Midbrain (tissue), 1 donor: Measurements from ENCODE around the gene STK17B.
"Not testable (repeated sequence)": the region's sequence is repeated elsewhere in the genome, so short reads cannot be mapped to it uniquely, and the experiment has no call there.

Experiments used
- DNase-seq: peaks from one replicate; lab custom pipeline; 2025; lab: John Stamatoyannopoulos, UW

Gene STK17B

DNA sequence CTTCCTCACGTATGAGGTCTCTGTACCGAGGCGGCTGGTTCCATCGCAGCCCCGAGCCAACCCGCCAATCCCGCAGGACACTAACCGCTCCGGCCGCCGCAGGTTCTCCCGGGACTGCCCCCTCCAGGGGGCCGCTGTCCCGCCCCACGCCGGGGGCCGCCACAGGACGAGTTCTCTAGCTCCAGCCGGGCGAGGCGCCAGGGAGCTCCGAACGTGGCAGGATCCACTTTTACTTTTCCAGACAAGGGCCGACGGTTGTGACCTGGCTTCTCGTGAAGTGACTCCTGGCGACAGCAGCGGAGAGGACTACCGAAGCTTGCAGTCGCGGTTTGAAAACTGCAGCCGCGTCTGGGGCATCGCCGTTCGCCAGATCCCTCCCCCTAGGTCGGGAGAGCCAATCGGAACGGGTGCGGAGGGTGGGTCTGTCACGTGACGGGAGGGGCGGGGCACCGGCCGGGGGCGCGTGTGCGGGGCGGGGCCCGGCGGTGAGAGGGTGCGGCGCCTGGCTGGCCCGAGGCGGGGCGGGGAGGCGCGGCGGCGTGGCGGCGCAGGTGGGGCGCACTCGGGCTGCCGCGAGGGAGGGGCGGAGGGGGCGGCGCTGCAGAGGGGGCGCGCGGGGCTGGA is at the start of gene STK17B:
Gene STK17B, minus strand, starts transcription at position 331 of the 624 bp plus-strand sequence. CDS start 8,195 bp downstream, outside the sequence.
- DNase-seq: peak; percentile 90

DNA sequence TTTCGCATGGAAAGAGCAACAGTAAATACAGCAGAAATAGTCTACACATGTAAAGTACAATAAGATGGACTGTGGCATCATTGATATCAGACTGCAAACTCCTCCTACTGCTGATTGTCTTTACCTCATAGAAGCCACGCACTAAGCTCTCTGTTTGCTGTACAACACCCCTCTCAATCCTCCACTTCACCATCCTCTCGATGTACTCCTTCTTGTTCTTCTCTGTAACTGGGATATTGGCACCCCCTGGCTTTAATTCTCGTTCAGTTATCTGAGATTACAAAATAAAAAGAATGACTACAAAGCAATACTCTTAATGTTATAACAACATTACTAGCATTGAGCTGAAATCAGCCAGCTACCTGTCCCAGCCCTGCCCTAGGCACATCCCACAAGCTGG is 49.3 kb upstream of the STK17B start:
- DNase-seq: no peak

DNA sequence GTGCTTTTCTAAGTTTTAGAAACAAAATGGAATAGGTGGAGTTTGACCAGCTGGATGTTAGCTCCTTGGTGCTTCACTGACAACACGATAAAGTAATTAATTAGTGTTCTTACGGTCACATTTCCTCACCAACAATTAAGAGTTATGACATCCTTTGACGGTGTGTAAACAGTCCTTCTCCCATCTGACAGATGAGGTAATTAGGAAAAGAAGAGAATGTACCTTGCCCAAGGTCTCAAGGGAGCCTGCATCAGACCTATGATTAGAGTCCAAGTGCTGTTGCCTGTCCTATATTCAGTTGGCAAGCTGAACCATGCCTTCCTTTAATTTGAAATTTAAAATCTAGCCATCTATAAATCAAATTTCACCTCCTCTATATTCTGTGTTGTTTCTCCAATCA is 48.3 kb upstream of the STK17B start:
- no peak for DNase-seq

DNA sequence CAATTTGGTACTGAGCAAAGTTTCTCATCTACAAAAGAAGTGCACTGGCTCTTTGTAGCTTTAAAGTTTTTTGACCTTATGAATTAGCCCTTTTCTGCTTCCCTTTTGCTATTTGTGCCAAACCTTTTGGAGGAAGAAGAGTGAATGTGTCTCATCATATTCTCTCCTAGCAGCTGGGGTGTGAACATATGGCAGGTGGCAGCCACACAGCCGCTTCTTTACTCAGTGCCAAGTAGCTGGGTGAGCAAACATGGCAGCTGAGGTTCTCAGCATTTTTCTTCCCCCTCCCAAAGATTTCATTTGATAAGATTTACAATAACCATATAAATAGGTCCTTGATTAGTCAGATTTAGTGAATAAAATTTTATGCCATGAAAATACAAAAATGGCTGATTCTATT is 46.7 kb upstream of the STK17B start:
- no peak for DNase-seq

DNA sequence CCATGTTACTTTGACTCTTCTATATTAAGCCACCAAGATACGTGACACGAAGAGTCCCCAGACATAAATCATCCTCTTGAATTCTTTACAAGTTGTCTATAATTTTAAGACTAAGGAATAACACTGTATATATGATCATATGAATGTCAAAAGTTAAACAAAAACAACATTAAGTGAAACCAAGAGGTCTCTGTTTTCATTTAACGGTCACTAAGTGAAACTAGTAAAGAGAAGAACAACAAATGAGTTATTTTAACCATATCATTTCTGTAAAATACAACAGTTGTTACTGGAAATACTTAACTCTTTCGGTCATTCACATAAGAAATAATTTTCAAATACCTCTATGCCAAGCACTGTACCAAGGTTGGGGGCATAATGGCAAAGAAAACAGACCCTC is 45.7 kb upstream of the STK17B start:
- no peak for DNase-seq

DNA sequence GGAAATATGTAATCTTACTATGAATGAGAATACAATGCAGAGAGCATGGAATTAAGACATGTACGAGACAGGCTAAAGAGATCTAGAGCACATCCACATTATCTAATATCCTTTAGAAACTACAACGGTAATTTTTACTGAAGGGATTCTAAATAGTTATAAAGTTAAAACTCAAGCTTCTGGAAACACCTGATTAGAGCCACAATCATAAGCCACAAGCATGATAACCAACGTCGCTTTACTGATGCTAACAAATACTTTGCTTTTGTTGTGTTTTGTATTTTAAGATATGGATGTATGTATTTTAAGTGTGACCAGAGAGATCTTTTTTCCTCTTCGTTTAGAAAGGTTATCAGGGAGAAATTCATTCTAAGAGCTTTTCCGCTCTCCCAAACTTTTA is 44.0 kb upstream of the STK17B start:
- no peak for DNase-seq

DNA sequence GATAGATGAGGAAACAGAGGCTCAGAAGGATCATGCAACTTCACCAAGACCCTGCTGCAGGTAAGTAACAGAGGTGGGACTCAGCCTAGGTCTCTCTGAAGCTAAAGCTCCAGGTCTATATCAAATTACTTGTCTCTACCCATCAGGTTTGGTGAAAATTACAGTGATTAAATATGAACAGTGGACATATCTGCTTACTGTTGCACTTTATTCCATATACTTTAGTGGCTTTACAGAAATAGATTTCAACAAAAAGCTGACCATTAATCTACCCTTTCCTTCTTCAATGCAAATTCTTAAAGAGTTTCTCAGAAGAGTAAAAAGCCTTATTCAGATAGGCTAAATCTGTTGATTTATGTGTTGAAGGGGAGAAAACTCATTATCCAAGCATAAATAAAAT is 42.8 kb upstream of the STK17B start:
- DNase-seq: no peak

DNA sequence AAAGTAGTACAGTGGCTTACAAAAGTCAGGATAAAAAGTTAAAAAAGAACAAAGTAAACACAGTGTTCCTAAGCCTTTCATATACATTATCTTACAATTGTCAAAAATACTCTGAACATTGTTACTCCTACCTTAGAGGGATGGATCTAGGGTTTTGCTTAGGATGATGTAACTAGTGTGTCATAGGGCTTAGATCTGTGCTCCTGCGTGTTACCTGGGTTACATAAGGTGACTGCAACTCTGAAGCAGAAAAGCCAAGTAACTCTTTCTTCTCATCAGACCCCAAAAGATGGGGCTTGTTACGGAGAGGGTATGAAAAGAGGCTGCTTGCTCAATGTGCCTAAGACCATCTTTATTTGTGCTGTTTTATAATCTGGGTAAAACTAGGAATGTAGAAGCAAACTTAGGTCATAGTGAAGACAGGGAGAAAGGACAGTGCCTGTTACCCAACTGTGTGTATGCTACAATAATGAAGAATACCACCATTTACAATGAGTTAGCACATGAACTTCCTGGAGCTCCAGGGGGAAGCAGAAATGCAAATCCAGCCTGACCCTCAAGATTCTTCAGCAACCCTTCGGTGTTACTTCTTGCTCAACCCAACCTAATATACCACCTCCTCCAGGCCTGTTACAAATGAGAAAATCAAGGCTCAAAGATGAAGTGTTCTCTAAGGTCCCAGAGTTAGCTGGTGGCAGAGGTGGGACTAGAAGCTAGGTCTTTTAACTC is 42.0 kb upstream of the STK17B start:
- no peak for DNase-seq

DNA sequence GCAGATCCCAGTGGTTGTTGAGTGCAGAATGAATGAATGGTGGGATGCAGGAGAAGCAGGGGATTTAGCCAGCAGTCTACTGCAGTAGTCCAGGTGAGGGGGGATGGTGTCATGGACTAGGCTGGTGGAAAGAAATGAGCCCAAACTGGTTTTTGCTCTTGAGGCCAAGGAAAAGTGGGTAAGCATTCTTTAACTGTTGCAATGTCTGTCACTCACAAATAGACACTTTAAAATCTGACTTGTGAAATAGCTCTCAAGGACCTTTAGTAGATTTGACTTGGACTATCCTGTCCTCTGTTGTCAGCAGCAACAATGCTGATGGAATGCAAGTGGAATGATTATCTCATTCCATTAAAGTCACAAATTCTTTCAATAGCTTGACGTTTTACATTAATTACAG is 37.5 kb upstream of the STK17B start:
- no peak for DNase-seq

DNA sequence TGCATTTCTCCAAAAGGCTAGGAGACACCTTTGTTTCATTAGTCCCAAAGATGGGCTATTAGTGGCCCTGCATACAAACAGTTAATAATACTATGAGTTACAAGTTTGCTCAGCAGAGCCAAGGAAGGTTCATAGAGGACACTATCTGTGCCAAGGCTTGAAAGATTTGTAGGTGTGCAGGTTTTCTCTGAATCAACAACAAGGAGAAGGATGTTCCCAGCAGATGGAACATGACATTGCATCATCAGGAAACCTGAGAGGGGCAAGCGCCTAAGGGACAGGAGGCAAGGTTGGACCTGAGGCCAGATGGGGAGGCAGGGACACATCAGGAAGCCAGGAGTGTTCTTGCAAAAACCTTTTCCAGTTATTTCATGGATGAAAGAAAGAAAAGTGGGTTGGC is 35.4 kb upstream of the STK17B start:
- no peak for DNase-seq

DNA sequence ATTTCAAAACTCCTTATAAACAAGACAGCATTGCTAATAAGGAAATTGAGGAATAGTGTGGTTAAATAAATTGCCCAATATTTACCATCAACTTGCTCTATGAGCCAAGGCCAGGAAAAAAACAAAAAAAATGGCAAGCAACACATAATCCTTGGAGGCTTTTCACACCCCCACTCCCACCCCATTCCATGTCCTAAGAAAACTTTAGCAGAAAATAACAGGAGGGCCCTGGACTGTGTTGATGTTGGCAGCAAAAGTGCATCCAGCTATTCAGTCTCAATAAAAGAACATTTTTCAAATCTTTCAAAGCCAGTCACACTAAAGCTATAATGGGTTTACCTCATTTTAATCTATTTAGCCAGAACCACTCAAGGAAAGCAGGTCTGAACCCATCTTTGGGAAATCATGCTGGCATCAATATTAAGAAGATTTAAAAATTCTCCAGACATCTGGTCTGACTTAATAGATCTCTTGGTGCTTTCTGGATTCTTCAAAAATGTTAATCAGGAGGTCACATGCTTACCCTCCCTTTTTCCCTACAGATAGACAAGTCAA is 34.6 kb upstream of the STK17B start:
- DNase-seq: no peak

DNA sequence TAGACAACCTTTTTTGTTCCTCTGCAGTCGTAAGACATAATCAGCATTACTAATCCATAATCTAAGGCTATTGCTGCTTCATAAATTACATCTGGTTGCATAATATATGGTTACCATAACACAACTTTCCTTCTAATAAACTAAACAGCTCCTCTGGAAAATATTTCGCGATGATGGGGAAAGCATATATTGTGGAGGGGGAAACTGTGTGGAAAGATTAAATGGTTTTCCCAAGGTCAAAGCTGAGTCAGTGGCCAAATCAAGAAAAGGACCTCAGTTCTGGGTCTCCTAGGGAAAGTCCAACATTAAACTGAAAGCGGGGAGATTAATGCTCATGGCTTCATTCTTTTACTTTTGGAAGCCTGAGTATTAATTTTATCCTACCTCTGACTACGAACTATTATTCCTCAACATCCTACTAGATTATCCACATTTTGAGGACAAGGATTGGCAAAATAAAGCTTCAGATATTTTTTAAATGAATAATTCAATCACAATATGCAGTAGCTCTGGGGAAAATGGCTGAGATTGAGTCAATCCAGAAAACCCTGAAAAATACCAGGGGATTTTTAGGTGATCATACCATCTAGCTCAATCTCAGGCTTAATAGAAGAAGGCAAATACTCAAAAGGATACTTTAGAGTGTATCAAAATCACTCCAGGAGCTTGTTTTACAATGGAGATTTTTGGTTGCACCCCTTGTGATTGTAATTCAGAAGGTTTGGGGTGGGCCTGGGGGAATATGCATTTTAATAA is 33.8 kb upstream of the STK17B start:
- no peak for DNase-seq

DNA sequence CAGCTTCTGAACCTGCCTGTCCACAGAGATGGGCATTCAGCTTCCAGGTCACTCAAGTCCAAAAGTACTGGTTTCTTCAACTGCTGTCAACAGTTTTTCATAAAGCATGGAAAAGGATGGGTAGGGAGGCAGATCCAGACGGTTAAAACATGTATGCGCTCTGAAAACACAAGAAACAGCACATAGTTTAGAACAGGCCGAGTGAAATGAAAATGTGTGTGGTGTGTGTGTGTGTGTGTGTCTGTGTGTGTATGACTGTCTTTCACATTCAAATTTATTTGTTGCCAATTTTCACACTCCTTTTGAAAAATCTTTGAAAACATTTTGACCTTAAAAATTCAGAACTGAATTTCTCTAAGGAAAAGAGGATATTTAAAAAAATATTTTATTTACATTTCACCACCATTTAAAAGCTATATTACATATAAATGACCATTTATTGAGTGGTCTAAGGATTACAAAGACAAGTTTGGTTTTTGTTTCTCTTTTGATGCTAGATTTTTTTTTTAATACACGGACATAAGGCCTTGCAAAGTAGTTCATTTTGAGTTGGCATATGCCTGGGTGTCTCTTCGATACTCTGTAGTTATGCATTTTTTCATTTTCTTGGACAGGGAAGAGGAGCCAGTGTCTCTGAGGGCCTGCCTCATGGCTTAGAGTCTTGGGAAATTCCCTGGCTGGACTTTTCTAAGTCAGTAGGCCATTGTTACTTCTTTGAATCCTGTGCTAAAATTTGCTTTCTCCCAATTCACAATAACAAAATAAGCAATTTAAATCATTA is 30.0 kb upstream of the STK17B start:
- no peak for DNase-seq

DNA sequence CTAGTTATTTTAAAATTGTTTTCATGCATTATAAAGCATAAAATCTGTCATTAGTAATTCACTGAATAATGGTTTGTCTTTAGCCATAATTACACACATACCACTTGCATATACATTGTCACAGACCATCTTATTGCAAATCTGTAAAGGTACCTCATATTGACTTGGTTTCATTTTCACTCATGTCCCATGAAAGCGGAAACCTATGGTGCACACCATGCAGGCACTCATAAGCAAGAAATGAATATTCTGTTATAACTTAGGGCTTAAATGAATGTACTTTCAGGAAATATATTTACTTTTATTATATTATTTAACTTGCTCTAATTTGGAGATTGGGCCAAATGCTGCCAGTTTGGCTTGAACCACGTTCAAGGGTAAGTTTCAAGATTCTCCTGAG is 29.2 kb upstream of the STK17B start:
- no peak for DNase-seq

DNA sequence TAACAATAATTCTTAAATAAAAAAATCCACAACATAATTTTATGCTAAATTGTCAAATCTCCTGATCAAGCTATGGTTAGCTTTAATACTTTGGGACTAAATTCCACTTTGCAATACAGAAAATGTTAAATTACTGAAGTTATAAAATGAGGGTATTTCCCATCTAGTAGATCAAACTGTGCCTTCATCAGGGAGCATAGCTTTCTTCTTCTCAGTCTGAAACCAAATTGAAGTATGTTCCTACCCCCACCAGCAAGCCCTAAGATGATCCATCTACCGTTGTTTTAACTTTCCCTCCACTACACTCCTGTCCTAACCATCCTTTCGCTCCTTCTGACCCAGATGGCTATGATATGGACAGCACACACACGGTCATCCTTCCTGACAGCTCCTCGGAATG is 24.4 kb upstream of the STK17B start:
- no peak for DNase-seq

DNA sequence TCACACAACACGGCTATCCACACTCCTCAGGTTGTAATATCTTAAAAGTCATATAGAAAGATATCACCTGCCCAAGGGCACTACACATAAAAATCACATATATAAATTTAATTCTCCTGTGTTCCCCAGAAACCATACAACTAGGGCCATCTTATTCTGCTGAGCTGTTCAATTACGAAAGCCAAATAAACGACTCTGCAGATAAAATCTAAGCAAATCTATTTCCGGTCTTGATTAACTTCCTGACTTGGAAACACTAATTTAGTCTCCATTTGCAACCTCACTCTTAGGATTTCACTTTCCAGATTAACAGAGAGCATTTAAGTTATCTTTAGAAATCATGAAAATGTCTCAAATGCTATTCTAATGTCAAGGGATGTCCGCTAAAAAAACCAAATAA is 23.9 kb upstream of the STK17B start:
- no peak for DNase-seq

DNA sequence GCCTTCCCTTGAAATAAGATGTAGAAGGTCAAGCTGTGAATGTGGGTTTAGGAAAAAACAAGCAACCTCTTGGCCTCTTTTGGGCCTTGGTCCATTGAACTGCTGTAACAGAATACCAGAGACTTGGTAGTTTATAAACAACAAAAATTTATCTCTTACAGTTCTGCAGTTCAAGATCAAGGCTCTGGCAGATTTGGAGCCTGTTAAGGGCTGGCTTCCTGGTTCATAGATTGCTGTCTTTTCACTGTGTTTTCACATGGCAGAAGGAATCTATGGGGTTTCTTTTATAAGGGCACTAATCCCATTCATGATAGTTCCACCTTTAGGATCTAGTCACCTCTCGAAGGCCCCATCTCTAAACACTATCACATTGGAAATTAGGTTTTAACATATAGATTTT is 20.2 kb upstream of the STK17B start:
- DNase-seq: no peak

DNA sequence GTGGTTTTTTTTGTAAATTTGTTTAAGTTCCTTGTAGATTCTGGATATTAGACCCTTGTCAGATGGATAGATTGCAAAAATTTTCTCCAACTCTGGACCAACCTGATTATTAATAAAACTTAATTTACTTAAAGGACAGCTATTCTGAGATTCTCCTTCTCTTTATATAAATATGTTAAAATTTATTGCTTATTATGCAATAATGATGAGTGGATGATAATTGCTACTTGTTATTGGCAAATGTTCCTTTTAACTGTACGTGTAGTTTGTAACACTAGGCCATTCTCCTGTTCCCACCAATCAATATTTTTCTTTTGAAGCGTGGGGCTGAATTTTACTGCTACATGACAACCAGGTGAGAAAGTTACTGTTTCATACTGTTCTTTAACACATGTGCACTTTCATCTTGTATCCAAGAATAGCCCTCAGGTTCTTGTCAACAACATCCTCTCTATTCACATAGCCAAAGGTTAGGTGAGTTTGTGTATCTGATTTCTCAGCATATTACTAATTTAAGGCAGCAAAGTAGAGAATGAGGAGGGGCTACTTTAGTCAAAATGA is 16.6 kb upstream of the STK17B start:
- DNase-seq: no peak

DNA sequence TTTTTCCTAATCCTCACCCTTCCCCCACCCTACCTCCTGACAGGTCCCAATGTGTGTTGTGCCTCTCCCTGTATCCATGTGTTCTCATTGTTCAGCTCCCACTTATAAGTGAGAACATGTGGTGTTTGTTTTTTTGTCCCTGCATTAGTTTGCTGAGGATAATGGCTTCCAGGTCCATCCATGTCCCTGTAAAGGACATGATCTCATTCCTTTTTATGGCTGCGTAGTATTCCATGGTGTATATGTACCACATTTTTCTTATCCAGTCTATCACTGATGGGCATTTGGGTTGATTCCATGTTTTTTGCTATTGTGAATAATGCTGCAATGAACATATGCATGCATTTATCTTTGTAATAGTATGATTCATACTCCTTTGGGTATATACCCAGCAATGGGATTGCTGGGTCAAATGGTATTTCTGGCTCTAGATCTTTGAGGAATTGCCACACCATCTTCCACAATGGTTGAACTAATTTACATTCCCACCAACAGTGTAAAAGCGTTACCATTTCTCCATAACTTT is 15.9 kb upstream of the STK17B start:
- not testable (repeated sequence) for DNase-seq

DNA sequence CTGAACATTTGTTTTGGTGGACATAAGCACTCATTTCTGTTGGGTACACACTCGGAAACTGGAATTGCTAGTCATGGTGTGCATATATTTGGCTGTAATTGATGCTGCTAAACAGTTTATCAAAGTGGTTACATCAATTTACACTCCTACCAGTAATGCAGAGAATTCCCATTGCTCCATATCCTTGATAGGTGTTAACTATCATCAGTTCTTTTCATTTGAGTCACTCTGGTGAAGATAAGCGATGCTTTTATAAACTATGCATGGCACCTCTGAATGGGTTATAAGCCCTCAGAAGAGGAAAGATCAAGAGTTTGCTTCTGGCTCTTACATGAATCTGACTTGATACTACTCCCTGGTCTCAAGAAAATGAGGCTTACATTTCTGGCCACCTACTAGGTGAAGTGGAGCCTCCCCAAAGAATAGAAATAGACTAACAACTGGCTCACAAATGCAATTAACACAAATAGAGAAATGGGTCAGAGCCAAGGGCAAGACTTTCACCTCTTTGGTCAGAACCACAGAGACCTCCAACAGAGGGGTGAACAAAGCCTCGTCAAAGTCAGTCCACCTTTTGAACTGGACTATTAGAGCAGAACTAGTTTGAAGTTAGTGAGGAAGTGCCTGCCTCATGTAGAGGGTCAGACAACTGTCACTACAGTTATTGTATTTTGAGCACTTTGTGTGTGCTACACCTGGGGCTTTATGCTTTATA is 15.0 kb upstream of the STK17B start:
- DNase-seq: no peak

DNA sequence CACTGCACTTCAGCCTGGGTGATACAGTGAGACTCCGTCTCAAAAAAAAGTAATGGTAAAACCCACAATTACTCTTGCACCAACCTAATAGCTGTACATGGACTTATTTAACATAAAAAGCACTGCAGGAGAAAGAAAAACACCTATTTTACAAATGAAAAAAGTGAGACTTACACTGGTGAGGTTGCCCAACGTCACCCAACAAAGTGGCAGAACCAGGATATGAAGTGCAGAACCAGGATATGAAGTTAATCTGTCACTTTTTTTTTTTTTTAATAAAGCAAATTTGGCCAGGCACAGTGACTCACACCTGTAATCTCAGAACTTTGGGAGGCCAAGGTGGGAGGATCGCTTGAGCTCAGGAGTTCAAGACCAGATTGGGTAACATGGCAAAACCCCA is 13.5 kb upstream of the STK17B start:
- no peak for DNase-seq
